ENCODE results near the gene ADIPOQ. TPM values are rescaled to one million over a fixed set of nuclear protein-coding genes. Genes with fewer than 3 reads are reported as not detected.
"Not testable (repeated sequence)": the region's sequence is repeated elsewhere in the genome, so short reads cannot be mapped to it uniquely, and the experiment has no call there.

The ADIPOQ gene
- total RNA-seq, 4 donors from 2014 or later = 0.23 to 34.5 (median 0.57) TPM

DNA sequence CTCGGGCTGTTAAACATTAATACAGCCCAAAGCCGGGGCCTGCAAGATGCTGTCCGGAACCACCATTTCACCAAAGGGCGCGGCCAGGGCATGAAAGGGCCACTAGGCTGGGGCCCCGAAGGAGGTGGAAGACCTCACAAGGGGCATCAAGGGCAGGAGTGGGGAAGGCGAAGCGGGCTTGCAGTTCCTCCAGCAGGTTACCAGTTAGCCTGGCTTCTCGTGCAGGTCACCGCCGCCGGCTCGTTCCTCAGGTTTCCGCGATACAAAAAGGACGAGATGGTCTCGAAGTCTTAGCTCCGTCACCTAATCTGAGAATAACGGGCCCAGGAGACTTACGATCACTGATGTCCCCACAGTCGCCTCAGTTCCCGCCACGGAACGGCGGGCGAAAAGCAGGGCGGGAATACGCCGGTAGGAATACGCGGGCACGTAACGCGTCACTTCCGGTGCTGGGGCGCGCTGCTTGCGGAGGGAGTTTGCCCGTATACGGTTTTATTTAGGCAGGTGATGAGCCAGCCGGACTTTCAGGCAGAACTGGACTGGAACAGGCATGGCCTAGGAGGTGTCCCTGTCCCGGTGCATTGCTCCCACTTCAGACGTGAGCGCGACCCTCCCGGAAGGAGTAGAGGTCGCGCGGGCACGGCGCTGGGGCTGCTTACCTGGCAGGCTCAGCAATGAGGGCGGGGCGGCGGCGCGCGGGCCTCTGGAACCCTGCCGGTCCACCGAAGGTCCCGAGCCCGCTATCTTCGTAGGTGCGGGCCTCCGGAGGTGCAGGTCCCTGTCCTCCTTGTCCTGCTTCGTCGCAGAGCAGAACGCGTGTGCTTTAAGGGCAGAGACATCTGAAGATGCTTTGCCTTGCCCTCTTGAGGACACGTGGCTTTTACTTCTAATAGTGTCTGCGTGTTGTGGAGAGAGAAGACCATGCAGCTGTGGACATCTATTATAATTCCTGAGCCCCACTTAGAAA, 36.1 kb upstream of the ADIPOQ start, which contains the start of gene RFC4:
Gene RFC4, minus strand, starts transcription at position 394 of the 967 bp plus-strand sequence. CDS start 1,769 bp downstream, outside the sequence.
- H3K9me3 ChIP-seq = no peaks in the 10 kb centered on the region
- H3K4me1 ChIP-seq = peaks cover 3 to 24% (median 7%) of the 10 kb centered on the region in 3 donors
- H3K27ac ChIP-seq = peak within 1 kb of the TSS; percentile 52 to 96 (median 87)
- 2 to 3% methylated on average over 7 to 8 of the region's 70 CpGs for WGBS, 2 donors (ENCODE audit: low coverage in 1 of 2)
- H3K4me3 ChIP-seq = peak within 1 kb of the TSS; percentile 56 to 58
- H3K36me3 ChIP-seq = peaks cover 0 to 21% of the 10 kb centered on the region in 2 donors
- peak; percentile 95 for ATAC-seq
- TF ChIP-seq EP300 (IDR thresholded peaks at IDR 0.05) = no peak
- peak in 1 of 4 experiments; percentile 4 for TF ChIP-seq CTCF (IDR thresholded peaks at IDR 0.05)
- TF ChIP-seq POLR2AphosphoS5 (IDR thresholded peaks at IDR 0.05) = peak; percentile 84
- TF ChIP-seq POLR2A (IDR thresholded peaks at IDR 0.05) = peak; percentile 33 to 59
- H3K27me3 ChIP-seq = no peaks in the 10 kb centered on the region

DNA sequence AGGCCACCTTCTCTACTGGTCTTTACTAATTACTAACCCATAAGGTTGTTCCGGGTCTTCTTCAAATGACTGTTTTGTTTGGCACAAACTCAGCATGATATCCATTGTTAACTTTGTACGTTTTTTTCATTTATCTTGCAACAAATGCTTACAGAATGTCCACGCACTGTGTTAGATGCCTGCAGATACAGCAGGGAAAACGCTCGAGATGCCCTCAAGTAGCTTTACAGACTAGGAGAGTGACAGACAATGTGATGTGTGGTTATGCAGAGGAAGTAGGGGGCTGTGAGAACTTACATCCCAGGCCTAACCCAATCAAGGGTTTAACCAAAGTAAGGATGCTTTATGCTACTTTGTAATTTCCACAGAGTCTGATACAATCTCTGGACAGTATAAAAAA, 35.3 kb upstream of the ADIPOQ start:
- TF ChIP-seq POLR2A (IDR thresholded peaks at IDR 0.05) (no peak), EP300 (IDR thresholded peaks at IDR 0.05) (no peak), CTCF (IDR thresholded peaks at IDR 0.05) (no peak), POLR2AphosphoS5 (IDR thresholded peaks at IDR 0.05) (no peak)
- ATAC-seq = no peak
- Histone ChIP-seq H3K36me3 (peaks cover 0 to 18% of the 10 kb centered on the region in 2 donors), H3K27ac (peak overlapping the region in 3 of 4 donors; percentile 83 to 96 (median 91)), H3K4me1 (peaks cover 3 to 24% (median 7%) of the 10 kb centered on the region in 3 donors), H3K4me3 (peak overlapping the region in 1 of 2 donors; percentile 58), H3K27me3 (peaks cover 7% of the 10 kb centered on the region), H3K9me3 (no peaks in the 10 kb centered on the region)
- 42 to 51% methylated on average over 5 of the region's 5 CpGs for WGBS, 2 donors (ENCODE audit: low coverage in 1 of 2)

DNA sequence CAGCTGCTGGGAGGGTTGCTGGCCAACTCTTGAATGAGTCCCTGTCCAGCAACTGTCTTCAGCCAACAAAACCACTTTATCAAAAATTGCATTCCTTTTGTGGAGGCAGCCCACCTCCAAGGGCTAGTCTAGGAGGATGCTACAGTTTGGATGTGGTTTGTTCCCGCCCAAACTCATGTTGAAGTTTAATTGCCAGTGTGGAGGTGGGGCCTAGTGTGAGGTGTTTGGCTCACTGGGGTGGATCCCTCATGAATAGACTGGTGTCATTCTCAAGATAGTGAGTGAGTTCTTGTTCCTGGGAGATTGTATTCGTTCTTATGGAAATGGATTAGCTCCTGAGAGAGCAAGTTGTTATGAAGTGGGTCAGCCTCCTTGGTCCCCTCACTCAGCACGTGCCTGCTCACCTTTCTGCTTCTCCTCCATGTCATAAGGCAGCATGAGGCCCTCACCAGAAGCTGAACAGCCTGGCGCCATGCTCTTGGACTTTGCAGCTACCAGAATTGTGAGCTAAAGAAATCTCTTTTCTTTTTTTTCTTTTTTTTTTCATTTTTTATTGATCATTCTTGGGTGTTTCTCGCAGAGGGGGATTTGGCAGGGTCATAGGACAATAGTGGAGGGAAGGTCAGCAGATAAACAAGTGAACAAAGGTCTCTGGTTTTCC, 32.0 kb upstream of the ADIPOQ start:
- peaks cover 1 to 14% (median 4%) of the 10 kb centered on the region in 3 donors for H3K4me1 ChIP-seq
- ATAC-seq = no peak
- no peaks in the 10 kb centered on the region for H3K36me3 ChIP-seq
- WGBS, 2 donors (ENCODE audit: low coverage in 1 of 2) = 57 to 87% methylated on average over 2 to 3 of the region's 5 CpGs
- no peak overlapping the region for H3K27ac ChIP-seq
- H3K27me3 ChIP-seq = peaks cover 15% of the 10 kb centered on the region
- TF ChIP-seq EP300 (IDR thresholded peaks at IDR 0.05) (no peak), POLR2A (IDR thresholded peaks at IDR 0.05) (no peak), CTCF (IDR thresholded peaks at IDR 0.05) (no peak), POLR2AphosphoS5 (IDR thresholded peaks at IDR 0.05) (no peak)
- H3K9me3 ChIP-seq = no peaks in the 10 kb centered on the region
- H3K4me3 ChIP-seq = no peak overlapping the region

DNA sequence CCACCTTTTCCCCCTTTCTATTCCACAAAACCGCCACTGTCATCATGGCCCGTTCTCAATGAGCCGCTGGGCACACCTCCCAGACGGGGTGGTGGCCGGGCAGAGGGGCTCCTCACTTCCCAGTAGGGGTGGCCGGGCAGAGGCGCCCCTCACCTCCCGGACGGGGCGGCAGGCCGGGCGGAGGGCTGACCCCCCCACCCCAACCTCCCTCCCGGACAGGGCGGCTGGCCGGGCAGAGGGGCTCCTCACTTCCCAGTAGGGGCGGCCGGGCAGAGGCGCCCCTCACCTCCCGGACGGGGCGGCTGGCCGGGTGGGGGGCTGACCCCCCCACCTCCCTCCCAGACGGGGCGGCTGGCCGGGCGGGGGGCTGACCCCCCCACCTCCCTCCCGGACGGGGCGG, 31.2 kb upstream of the ADIPOQ start:
- H3K27ac ChIP-seq, H3K4me3 ChIP-seq, H3K36me3 ChIP-seq, H3K9me3 ChIP-seq, ATAC-seq, H3K4me1 ChIP-seq: not testable (repeated sequence)
- H3K27me3 ChIP-seq = peaks cover 15% of the 10 kb centered on the region
- WGBS, 2 donors (ENCODE audit: low coverage in 1 of 2) = no CpG with 5 or more reads among the region's 29 CpGs

DNA sequence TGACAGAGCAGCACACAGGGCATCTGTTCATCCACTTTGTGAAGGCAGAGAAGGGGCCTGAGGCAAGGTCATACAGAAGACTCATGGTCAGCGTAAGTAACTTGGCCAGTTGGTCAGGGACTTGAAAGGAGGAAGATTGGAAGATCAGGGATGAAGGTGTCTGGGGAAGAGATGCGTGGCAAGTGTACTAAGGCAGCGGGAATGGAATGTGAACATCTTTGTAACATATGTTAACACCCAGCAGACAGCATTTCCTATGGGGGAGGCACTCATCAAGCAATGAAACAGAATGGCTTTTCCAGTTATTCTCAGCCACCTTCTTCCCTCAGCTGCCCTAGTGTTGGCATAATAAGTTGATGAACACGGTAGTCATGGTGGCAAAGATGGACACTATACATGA, 28.4 kb upstream of the ADIPOQ start:
- H3K4me1 ChIP-seq = no peaks in the 10 kb centered on the region
- ATAC-seq = no peak
- H3K27me3 ChIP-seq = peaks cover 15% of the 10 kb centered on the region
- H3K4me3 ChIP-seq = no peak overlapping the region
- WGBS, 2 donors (ENCODE audit: low coverage in 1 of 2) = 85 to 87% methylated on average over 3 to 4 of the region's 4 CpGs
- no peaks in the 10 kb centered on the region for H3K9me3 ChIP-seq
- H3K27ac ChIP-seq = no peak overlapping the region
- H3K36me3 ChIP-seq = no peaks in the 10 kb centered on the region
- TF ChIP-seq POLR2A (IDR thresholded peaks at IDR 0.05) = no peak
- TF ChIP-seq EP300 (IDR thresholded peaks at IDR 0.05) = no peak
- TF ChIP-seq POLR2AphosphoS5 (IDR thresholded peaks at IDR 0.05) = no peak
- TF ChIP-seq CTCF (IDR thresholded peaks at IDR 0.05) = no peak
